ENCODE data around the gene MYH16.

DNA sequence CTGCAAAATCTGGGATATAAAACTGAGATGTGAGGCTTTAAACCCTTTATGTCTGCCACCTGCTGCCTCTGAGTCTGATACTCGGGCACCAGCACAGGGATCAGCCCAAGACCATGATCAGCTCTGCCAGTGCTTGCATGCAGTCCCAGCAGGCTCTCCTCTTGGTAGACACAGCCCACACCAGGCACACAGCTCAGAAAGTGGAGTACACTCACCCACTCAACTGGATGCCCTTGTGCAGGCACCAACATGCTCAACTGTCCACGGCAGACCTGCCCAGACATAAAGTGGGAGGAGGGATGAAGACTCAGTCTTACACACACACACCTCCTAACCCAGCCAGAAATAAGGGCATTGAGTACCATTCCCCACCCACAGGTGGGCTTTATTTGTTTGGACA lies 18.2 kb upstream of the MYH16 start:
- TF ChIP-seq, protein P1, sequence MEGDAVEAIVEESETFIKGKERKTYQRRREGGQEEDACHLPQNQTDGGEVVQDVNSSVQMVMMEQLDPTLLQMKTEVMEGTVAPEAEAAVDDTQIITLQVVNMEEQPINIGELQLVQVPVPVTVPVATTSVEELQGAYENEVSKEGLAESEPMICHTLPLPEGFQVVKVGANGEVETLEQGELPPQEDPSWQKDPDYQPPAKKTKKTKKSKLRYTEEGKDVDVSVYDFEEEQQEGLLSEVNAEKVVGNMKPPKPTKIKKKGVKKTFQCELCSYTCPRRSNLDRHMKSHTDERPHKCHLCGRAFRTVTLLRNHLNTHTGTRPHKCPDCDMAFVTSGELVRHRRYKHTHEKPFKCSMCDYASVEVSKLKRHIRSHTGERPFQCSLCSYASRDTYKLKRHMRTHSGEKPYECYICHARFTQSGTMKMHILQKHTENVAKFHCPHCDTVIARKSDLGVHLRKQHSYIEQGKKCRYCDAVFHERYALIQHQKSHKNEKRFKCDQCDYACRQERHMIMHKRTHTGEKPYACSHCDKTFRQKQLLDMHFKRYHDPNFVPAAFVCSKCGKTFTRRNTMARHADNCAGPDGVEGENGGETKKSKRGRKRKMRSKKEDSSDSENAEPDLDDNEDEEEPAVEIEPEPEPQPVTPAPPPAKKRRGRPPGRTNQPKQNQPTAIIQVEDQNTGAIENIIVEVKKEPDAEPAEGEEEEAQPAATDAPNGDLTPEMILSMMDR (IDR thresholded peaks at IDR 0.05), result no peak
- TF ChIP-seq EP300 (IDR thresholded peaks at IDR 0.05) (no peak), POLR2AphosphoS5 (IDR thresholded peaks at IDR 0.05) (no peak)
